ENCODE results near the gene FANCL. TPM values are rescaled to one million over a fixed set of nuclear protein-coding genes. Genes with fewer than 3 reads are reported as not detected.

FANCL gene
- total and polyA plus RNA-seq, 9 of the 15 experiments (the other 6 are each of a cell fraction or from before 2014, with no cell fraction given) = 36.7 to 120 (median 58.5) TPM

- TF ChIP-seq CTCF (IDR thresholded peaks at IDR 0.05 in 2 of 3, conservative IDR thresholded peaks at IDR 0.05 in 1 of 3; ENCODE audit: insufficient read depth in 2 of 3, low read depth in 1 of 3, low read length in 3 of 3) (no peak), MEIS2 (IDR thresholded peaks at IDR 0.05; ENCODE audit: partially characterized antibody) (peak; percentile 36), NR0B1 (IDR thresholded peaks at IDR 0.05; ENCODE audit: partially characterized antibody) (no peak), GABPB2 (CRISPR knock-in tag; conservative IDR thresholded peaks at IDR 0.05) (no peak), CTCFL (IDR thresholded peaks at IDR 0.05; ENCODE audit: borderline replicate concordance, insufficient read depth, low read depth, low read length, poor library complexity, severe bottlenecking) (no peak), FOS (IDR thresholded peaks at IDR 0.05; ENCODE audit: extremely low read depth, insufficient read length) (peak; percentile 17), VEZF1 (CRISPR knock-in tag; IDR thresholded peaks at IDR 0.05) (no peak), GATA2 (CRISPR knock-in tag; IDR thresholded peaks at IDR 0.05) (no peak), KLF1 (tag; IDR thresholded peaks at IDR 0.05) (peak; percentile 85), ATF3 (IDR thresholded peaks at IDR 0.05) (peak; percentile 88), ATF3 (CRISPR knock-in tag; conservative IDR thresholded peaks at IDR 0.05) (no peak), ZNF589 (CRISPR knock-in tag; IDR thresholded peaks at IDR 0.05; ENCODE audit: low read depth) (no peak), SMARCA4 (IDR thresholded peaks at IDR 0.05) (0 out of 2 replicates have a peak, but pooled peaks have one; percentile 33), CBX3 (IDR thresholded peaks at IDR 0.05; ENCODE audit: borderline replicate concordance in 1 of 2, low read length in 2 of 2) (no peak)
These were observed 94.4 kb downstream of the FANCL start (continued) for GRCh38 chr2:58146707-58147106.

Measured in K562 (cell line).